Measurements from ENCODE around the gene APOO.
"Not testable (repeated sequence)": the region's sequence is repeated elsewhere in the genome, so short reads cannot be mapped to it uniquely, and the experiment has no call there.

APOO gene

DNA sequence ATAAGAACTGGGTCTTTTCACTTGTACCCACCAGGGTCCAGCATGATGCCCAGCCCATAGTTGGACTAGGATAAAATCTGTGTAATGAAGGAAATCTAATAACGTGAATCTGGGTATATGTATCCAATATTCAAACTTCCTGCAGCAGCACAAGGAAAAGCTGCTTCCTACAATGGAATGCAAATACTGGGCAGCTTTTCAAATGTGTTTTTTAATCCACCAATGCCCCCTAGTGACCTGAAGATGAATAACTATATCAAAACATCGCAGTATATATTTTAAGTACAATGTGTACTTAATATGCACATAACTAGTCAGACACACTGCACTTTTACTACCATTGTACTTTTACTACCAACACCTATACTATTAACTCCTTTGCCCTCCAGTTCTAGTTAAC lies 5.3 kb downstream of the APOO start:
- peak; percentile 65 for DNase-seq (ENCODE audit: low spot score)

DNA sequence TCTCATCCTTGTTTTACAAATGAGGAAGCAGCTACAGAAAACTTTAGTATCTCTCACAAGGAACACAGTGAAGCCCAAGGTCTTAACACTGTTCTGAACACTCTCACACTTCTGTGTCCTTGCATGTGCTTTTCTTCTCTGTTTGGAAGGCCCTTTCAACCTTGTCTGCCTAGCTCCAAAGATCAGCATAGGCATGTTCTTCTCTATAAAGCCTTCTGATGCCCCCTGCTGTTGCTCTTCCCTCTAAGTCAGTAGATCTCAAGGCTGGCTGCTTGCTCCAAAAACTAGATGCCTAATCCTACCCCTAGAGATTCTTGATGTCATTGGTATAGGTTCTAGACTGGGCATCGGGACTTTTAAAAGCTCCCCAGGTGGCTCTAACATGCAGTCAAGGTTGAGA lies 5.9 kb downstream of the APOO start:
- DNase-seq (ENCODE audit: low spot score) = peak; percentile 84

- DNase-seq (ENCODE audit: low spot score) = no peak
Measured at GRCh38 chrX:23901060-23901459, 6.7 kb downstream of the APOO start.

GRCh38 chrX:23900220-23900797 lies 7.4 kb downstream of the APOO start:
- no peak for DNase-seq (ENCODE audit: low spot score)

- no peak for DNase-seq (ENCODE audit: low spot score)
Measured at GRCh38 chrX:23898412-23898959, 9.3 kb downstream of the APOO start.

DNA sequence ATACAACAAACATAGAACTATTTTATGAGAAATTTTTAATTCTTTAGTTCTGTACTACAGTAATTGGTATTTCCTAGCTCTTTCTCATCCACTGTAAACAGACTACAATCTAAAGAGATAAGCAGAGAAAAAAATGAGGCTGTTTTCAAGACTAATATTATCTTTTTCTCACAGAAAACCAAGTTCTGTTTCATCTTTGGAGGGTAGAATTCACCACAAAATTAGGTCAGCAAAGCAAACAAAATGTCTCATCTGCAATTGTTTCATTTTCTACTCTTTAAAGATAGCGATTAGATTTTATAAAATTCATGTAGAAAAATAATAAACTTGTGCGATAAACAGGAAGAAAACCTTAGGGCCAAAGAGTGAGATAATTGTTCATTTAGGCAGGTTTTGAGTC lies 10.8 kb downstream of the APOO start:
- no peak for DNase-seq (ENCODE audit: low spot score)

DNA sequence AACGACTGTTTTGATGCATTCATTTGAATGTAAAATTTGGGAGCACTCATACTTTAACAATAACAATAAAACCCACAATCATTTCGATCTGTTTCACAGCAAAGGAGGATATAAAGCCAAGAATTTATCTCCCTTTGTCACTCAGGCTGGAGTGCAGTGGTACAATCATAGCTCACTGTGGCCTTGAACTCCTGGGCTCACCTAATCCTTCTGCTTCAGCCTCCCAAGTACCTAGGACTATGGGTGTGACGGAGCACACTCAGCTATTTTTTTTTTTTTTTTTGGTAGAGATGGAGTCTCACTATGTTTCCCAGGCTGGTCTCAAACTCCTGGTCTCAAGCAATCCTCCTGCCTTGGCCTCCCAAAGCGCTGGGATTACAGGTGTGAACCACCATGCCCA lies 11.2 kb downstream of the APOO start:
- not testable (repeated sequence) for DNase-seq (ENCODE audit: low spot score)

DNA sequence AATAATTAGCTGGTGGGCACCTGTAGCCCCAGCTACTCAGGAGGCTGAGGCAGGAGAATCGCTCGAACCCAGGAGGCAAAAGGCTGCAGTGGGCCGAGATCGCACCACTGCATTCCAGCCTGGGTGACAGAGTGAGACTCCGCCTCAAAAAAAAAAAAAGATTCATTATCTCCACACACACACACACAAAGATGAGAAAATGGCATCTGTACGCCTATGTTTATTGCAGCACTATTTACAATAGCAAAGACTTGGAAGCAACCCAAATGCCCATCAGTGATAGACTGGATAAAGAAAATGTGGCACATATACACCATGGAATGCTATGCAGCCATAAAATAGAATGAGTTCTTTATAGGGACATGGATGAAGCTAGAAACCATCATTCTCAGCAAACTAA lies 12.7 kb downstream of the APOO start:
- not testable (repeated sequence) for DNase-seq (ENCODE audit: low spot score)

DNA sequence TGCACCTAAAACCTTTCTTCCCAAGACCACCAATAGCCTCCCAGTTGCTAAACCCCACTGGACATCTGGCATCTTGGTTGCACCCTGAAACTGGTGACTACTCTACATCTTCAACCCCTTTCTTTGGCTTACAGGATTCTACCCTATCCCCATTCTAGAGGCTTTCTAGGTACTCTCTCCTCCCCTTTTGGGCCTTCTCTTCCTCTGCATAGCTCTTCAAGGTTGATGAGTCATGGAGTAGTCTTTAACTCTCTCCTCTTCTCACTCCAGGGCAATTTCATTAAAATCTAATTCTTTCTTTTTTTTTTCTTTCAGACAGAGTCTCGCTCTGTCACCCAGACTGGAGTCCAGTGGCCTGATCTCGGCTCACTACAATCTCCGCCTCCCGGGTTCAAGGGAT lies 16.8 kb downstream of the APOO start:
- no peak for DNase-seq (ENCODE audit: low spot score)

DNA sequence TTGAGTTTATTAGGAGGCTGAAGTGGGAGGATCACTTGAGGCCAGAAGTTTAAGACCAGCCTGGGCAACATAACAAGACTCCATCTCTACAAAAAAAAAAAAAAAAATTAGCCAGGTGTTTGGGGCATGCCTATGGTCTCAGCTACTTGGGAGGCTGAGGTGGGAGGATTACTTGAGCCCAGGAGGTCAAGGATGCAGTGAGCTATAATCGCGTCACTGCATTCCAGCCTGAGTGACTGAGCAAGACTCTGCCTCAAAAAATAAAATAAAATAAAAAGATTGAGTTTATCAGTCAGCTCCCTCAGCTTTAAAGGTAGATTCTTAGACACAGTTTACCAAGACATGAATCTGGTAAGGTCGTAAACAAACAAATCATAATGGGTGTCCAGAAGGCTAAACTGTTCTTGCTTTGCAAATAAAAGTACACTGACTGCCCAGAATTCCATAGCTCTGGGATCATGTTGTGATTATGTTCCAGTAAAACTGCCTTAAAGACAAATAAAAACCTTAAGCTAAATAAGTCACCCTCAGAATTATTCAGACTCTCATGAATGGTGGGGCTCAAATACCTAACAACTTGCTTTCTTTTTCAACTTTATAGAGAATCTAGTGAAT lies 18.7 kb downstream of the APOO start:
- DNase-seq (ENCODE audit: low spot score) = no peak

- DNase-seq (ENCODE audit: low spot score) = no peak
Measured at GRCh38 chrX:23887918-23888317, 19.8 kb downstream of the APOO start.

- DNase-seq (ENCODE audit: low spot score) = no peak
Measured at GRCh38 chrX:23887451-23887850, 20.3 kb downstream of the APOO start.

GRCh38 chrX:23885803-23886202 lies 21.9 kb downstream of the APOO start:
- no peak for DNase-seq (ENCODE audit: low spot score)

DNA sequence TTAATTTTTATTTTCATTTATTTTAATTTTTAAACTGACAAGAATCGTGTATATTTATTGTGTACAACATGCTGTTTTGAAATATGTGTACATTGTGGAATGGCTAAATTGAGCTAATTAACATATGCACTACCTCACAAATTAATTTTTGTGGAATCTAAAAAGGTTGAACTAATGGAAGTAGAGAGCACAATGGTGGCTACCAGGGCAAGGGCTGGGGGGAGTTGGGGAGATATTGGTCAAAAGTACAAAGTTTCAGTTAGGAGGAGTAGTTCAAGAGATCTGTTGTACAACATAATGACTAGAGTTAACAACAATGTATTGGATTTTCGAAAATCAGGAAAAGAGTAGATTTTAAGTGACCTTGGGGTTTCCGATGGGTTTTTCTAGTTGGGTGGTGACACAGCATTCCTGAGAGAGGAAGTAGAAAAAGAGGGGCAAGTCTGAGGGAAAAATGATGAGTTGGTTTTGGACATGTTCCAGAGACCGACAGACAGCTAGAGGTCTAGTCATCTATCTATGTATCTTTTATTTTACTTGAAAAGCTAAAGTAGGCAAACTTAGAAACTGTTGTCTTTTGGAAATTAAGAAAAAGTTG lies 23.2 kb downstream of the APOO start:
- DNase-seq (ENCODE audit: low spot score) = no peak

DNA sequence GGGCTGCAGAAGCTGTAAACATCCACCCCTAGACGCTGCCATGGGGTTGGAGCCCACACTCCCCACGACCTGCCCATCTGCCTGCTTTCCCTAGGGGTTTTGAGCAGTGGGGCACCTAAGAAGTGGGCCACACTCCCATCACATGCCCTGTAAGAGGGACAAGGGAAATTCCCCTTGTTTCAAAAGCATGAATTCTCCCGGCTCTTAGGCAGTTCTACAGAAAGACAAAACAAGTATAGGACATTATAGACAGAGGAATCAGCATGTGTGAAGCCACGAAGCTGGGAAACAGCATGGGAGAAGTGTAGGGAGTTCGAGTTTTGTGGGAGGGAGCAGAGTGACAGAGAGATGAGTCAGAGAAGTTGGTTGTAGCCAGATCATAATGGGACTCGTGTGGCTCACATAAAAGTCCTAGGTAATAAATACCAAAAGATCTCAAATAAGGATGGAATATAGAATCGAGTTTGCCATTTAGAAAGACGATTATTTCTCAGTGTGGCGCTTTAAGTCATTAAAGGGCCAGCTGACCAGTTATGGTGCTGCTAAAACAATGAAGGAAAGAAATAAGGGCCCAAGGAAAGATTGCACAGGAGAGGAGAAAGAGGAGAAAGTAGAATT lies 23.9 kb downstream of the APOO start:
- DNase-seq (ENCODE audit: low spot score) = no peak

- no peak for DNase-seq (ENCODE audit: low spot score)
Measured at GRCh38 chrX:23879380-23880090, 28.2 kb downstream of the APOO start.

DNA sequence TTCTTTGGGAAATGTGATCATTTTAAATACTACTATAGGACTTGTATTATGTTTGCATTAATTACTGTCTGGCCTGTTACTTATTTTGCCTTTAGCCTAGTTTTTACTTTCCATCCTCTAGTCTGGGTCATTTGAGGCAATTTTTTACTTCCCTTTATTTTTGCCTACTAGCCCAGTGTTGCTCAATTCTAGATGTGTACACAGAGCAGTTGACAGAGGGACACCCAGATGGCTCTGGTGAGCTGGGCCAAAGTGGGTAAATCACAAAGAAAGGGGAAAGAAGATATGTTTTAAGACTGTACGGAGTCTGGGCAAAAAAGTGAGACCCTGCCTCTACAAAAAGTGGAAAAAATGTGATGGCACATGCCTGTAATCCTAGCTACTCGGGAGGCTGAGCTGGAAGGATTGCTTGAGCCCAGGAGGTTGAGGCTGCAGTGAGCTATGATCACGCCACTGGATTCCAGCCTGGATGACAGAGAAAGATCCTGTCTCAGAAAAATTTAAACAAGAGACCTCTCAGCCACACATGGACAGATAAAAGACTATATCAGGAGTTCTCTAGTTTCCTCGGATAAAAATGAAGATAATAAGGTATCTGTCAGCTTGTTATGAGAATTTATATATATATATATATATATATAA lies 35.7 kb downstream of the APOO start:
- DNase-seq (ENCODE audit: low spot score) = peak; percentile 19

DNA sequence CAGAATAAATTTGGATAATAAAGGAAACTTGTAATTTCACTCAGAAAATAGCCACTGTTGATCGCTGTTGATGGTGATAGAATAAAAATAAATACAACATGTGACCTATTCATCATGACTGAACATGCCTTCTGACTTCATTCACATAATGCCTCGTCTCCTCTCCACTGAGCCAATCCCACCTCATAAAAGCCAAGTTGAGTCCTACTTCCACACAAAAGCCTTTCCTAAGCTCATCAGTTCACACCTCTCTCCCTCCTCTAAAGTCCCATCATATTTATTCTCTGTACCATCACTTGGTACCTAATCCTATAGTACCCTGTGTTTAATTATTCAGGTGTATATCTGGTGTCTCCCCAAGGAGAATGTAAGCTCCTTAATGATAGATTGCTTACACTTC lies 37.7 kb downstream of the APOO start:
- DNase-seq (ENCODE audit: low spot score) = no peak

- DNase-seq (ENCODE audit: low spot score) = no peak
Measured at GRCh38 chrX:23864742-23865326, 42.9 kb downstream of the APOO start.

- not testable (repeated sequence) for DNase-seq (ENCODE audit: low spot score)
Measured at GRCh38 chrX:23861952-23862351, 45.8 kb downstream of the APOO start.

- DNase-seq (ENCODE audit: low spot score) = no peak
Measured at GRCh38 chrX:23861215-23861896, 46.4 kb downstream of the APOO start.
